ENCODE results near the gene ISCA1.

The ISCA1 gene

DNA sequence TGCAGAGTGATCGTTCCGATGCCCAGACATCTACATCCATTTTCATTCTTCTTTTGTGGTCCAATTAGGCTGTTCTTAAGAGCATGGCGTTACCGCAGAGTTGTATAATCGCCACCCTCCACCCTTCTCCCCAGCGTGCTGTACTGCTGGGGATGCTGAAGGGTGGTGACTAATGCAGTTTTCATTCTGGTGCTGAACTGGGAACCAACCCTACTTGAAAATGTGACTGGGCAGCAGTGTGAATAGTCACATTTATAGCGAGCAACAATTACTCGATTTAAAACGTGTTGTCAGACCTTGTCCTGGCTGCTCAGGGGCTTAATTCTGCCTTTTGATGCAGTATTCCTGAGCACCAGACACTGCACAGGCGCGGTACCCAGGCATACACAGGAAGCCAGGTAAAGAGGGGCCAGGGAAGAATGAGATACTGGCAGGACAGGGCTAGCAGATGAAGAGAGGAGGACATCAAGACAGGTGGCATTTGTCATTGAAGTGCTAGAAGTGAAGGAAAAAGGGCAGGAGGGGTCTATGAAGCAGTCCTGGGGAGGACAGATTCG, 719 bp upstream of the ISCA1 start:
- no peak for FAIRE-seq

DNA sequence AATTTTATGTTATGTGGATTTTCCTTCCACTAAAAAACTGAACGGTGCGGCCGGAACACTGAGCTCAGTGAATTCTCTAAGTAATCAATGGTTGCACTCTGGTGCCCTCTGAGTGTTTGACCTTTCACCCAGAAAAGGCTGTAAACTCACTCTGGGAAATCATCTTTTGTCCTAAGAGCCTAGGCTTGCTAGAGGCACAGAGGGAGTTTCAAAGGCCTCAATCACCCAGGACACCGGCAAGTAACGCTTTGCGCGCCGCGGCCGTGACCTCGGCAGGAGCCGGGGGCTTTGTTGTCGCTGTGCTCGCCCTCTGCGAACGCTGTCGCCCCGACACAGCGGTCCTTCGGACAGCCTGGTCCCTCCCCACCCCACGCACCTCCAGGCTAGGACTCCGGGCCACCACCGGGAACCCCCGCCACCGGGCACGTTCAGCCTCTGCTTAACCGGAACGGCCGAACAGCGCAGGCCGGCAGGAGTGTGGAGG, 703 bp downstream of the ISCA1 start:
- FAIRE-seq = no peak

DNA sequence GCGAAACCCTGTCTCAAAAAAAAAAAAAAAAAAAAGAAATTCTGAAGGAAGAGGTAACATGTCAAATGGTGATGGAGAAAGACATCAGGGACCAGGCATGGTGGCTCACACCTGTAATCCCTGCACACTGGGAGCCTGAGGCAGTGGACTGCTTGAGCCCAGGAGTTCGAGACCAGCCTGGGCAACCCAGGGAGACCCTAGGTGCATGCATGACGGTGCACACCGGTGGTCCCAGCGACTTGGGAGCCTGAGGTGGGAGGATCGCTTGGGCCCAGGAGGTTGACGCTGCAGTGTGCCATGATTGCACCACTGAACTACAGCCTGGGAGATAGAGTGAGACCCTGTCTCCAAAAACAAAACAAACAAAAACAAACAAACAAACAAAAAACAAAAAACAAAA, 1.8 kb downstream of the ISCA1 start:
- no peak for FAIRE-seq

DNA sequence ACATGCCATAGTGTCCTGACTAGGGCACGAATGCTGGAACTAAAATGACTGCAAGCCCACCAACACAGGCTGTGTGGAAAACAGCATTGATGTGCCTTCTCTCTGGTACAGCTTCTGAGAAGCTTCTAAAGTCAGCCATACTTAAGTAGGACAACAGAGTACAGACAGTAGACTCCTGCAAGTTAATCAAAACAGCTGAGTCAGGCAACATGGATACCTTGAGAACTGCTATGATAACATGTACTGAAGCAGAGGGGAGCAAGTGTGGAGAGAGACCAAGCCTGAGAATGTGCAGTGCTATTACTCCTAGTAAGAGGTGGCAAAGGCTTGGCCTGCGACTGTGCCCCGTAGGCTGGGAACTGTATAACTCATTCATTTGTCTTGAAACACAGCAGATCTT, 2.5 kb downstream of the ISCA1 start:
- no peak for FAIRE-seq

DNA sequence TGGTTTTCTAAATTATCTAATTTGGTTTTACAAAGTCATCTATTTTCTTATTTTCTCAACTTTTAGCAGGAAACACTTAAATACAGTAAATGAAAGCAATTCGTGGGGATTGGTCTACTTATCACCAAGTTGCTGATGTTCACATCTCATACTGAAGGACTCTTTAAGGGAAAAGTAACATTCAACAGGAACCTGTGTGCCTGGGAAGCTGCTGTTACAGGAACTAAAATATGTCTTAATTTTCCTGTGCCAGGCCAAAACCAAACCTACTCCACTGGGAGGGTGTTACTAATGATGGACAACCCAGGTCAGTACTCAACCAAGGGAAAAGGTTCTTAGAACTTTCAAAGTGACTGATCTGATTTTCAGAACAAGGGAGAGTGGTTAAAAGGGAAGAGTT, 5.3 kb downstream of the ISCA1 start:
- FAIRE-seq = no peak

DNA sequence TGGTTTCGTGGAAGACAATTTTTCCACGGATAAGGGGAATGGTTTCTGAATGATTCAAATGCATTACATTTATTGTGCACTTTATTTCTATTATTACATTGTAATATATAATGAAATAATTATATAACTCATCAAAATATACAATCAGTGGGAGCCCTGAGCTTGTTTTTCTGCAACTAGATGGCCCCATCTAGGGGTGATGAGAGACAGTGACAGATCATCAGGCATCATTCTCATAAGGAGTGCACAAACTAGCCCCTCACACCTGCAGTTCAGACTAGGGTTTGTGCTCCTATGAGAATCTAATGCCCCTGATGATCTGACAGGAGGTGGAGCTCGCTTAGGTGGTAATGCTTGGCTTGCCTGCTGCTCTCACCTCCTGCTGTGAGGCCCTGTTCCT, 6.4 kb downstream of the ISCA1 start:
- FAIRE-seq = no peak

DNA sequence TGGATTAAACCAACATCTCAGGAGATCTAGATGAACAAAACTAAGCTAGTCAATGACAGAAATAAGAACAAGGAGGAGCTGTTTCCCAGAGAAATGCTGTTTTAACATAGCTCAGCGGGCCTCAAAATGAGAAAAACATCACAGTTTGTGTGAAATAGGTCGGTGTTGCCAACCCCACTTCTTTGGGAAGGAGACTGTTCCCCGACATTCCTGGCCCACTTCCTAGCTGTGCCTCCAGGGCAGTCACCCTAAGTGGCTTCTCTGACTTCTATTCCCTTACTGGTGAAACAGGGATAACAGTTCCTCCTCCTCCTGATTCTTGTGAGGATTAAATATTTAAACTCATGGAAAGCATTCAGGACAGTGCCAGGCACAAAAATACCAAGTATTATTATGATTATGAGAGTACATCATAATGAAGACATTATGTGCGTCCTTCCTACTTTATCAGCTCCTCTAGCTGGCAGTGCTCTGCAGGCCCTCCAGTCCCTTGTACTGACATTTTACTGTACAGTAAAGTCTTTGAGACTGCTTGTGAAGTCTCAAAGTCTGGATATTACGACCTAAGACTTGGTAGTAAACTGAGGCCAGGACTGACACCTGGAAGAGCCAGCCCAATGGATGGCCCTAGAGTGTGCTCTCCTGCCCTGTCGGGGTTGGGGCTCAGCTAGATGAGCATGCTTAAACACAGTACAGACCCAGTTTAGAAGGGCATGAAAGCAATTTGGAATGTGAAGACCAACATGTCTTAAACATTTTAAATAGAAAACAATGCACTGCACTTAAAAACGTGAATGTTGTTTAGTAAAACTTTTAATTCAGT, 7.3 kb downstream of the ISCA1 start:
- no peak for FAIRE-seq

DNA sequence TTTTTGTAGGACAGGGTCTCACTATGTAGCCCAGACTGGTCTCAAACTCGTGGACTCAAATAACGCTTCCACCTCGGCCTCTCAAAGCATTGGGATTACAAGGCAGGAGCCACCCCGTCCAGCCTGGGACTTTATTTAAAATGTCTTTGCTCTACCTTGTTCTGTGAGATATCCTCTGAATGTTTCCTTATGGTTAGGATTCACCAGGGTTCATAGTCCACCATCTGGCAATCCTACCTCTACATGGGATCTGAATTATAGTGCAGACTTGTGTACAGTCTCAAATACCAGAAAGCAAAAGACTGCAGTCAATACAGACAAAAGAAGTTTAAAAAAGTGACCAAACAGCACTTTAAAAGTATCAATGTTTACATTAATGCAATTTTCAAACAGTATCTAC, 10.1 kb downstream of the ISCA1 start:
- no peak for FAIRE-seq

DNA sequence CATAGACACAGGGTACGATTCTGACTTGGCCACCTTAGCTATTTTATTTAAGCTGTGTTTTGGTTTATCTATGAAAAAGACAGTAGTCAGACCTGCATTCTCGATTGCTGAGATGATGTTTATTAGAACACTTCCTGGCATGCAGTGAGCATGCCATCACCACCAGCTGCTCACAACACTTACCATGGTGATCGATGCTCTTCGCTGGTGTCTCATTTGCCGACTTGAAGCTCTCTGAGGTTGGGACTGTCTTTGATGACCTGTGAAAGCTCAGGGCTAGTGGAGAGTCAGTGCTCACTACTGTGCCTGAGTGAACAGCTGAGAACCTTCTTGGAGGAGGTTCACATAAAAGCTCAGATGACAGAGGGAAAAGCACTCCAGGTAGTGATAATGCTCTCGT, 18.5 kb downstream of the ISCA1 start:
- FAIRE-seq = no peak

DNA sequence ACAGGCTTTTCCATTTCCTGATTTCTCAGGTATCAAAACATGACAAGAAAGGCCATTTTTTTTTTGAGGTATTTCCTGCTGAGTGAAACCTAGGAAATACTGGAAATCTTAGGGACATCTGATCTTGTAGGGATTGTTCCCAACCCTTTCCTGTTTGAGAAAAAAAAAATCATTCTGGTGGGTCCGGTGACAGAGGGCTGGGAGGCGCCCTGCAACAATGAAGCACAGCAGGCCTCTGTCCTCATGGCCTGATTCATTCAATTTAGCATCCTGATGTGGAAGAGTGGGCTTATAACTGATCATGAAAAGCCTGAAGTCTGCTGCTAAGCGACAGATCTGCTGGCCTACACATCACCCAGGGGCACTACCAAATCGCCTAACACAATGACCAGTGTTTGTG, 19.8 kb downstream of the ISCA1 start:
- FAIRE-seq = no peak

DNA sequence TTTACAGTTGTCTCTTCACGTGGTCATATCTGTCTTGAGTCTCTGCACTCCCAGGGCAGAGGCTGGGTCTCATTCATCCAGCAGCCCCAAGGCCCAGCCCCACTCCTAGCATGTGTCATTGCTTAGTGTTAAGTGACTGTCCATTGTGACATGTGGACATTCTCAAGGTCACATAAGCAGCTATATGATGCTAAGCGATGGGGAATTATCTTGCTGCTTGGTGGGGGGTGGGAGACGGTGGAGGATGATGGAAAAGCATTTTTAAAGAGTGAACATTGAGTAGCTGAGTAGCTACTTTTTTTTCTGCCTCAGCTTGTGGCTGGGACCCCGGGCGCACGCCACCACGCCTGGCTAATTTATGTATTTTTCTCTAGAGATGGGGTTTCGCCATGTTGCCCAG, 22.8 kb downstream of the ISCA1 start, which contains the start of gene C9orf153:
TSS of gene C9orf153 (minus strand) at position 101 of the 400 bp plus-strand sequence. CDS start 30,054 bp downstream, outside the sequence.
- no peak for FAIRE-seq

DNA sequence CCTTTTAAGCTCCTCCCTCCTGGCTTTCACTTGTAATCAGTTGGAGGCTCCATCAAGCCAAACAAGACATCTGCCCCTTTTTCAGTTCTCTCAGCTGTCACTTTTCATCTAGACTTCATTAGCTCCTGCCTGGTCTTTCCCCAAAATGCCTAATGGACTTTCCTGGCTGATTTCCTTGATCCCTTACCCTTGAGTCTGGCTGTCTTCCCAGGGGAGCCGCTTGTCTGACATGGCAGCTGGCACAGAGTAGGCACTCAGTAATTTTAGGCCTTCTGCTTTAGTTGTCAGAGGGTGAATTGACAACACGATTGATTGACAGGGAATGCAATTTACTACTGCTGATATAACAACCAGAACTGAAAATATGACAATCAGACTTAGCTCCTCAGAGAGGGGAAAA, 24.9 kb downstream of the ISCA1 start:
- no peak for FAIRE-seq

DNA sequence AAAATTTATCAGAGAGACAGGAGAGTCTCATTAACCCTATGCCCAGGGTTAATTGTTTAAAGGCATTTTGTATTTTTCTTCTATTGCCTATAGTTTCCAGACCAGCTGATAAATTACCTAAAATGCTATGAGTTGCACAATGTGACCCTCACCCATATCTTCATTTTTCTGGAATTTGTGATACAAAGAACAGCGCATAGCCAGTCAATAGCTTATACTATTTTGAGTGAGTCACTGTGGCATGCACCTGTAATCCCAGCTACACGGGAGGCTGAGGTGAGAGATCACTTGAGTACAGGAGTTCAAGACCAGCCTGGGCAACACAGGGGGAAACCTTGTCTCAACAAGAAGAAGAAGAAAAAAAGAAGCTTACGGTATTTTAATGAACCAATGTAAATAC, 25.7 kb downstream of the ISCA1 start:
- FAIRE-seq = no peak

DNA sequence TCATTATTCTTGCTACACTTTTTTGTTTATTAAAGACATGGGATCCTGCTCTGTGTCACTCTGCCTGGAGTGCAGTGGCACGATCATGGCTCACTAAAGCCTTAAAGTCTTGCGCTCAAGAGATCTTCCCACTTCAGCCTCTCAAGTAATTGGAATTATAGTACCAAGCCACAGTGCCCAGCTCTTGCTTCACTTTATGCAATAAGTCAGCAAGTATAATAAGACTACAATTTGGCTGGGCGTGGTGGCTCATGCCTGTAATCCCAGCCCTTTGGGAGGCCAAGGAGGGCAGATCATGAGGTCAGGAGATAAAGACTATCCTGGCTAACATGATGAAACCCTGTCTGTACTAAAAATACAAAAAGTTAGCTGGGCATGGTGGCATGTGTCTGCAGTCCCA, 28.8 kb downstream of the ISCA1 start:
- no peak for FAIRE-seq

DNA sequence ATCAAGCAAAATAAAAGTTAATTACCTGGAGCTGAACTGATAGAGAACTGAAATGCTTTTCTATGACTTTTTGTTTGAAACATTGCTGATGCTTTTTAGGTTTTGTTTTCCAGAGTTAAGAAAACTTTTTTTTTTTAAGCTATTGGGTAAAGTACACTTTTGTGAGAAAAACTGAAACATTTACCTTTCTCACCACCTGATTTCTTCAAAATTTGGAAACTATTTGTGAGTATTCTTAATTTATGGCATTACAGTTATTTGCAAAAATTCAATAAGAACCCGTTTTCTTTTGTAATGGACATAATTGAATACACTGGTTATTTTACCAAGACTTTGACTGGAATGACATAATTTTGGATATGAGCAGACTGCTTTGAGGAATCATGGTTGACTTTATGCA, 29.5 kb downstream of the ISCA1 start:
- FAIRE-seq = no peak

DNA sequence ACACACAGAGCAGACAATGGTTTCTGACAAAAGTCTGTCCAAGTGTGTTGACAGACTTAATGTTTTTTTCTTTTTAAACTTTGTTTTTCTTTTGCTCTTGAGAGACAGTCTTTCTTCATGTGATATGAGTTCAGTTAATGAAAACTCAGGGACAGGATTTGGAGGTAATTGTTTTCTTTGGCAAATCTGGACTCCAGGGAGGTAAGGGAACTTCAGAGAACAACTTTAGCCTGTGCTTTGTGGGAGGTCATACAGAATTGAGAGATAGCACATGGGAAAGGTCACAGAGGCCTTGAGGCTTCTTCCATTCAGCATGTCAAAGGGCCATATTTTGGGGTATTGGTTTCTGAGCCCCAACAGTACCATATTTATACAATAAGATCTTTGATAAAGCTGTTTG, 32.2 kb downstream of the ISCA1 start:
- no peak for FAIRE-seq

DNA sequence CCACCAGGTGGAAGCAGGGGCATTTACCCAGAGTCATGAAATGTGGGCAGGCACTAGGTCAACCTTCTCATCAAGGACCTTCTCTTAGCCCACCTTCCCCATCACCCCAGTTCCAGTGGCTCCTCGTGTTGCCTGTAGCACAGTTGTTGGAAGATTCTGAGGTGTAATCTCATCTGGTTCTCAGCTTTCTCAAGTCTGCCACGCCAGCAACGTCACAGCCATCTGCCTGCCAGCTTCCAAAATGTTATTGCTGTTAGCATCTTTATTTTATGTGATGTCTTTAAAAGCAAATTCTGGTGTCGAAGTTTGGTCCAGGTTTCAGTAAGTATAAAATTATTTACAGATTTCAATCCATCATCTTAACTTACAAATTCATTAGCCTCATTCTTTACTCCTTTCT, 33.6 kb downstream of the ISCA1 start:
- no peak for FAIRE-seq

DNA sequence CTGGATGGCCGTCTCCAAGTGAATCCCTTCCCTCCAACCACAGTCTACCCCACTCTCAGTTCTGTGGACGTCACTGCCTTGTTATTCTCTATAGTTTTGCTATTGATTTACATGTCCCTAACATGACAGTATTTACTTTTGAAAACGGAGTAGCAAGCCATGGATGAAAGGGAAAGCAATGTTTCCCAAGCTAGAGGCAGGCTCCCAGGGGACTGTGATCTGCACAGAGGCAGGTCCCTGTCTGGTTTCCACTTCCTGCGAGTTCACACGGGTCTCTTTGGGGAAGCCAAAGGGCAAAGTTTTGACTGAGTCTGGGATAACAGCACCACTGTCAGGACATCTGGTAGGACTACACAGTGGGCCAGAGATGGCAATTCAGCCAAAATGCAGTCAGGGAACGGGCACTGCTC, 35.6 kb downstream of the ISCA1 start:
- no peak for FAIRE-seq

DNA sequence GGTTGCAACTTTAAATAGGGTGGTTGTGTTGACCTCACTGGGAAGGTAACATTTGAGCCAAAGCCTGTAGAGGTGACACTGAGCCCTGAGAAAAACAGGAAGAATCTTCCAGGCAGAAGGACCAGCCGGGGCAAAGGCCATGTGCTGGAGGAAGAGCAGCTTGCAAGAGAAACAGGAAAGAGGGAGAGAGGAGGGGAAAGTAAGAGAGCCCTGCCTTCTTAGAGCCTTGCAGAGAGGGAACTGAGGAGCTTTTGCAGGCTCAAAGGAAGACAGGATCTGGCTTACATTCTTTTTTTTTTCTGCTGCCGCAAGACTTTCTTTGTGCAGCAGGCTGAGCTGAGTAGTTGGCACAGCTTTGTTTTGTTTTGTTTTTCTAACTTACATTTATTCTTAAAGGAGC, 40.3 kb downstream of the ISCA1 start:
- FAIRE-seq = no peak

DNA sequence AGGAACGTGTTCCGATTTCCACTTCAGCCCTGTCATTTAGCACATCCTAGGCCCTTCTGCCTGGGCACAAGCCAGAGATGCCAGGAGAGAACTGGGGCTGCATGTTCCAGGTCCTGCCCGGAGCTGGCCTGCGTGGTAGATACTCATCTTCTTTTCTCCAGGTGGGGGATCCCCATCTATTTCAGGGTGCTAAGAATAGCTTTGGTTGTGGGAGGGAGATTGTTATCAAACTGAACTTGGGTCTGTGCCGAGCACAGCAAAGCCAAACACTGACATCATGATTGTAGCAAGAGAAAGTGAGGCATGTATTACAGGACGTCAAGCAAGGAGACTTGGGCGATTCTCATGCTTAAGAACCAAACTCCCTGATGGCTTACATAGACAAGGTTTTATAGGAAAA, 41.1 kb downstream of the ISCA1 start:
- no peak for FAIRE-seq

DNA sequence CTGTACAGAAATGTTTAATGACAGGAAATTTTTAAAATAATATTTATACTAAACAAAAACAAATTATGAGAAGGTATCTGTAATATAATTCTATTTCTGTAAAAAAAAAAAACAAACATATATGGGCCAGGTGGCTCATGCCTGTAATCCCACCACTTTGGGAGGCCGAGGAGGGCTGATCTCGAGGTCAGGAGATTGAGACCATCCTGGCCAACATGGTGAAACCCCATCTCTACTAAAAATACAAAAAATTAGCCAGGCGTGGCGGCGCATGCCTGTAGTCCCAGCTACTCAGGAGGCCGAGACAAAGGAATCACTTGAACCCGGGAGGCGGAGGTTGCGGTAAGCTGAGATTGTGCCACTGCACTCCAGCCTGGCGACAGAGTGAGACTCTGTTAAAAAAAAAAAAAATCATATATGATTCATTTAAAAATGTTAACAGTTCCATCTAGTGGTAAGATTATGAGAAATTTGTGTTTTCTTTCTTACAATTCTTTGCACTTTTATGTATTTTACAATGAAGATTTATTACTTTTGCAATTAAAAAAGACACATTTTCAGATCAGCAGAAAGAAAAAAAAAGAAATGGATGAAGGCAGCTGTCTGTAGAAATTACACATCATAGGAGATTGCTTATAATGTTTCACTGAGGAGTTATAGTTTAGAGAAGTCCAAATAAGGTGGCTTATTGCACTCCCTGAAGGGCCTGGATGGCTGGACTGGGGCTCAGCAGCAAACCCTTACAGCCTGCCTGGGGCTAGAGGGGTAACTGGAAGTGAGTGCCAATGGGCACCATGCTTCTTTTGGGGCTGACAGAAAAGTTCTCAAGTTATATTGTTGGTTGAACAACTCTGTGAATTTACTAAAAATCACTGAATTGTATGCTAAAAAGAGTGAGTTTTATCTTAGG, 43.2 kb downstream of the ISCA1 start:
- no peak for FAIRE-seq

DNA sequence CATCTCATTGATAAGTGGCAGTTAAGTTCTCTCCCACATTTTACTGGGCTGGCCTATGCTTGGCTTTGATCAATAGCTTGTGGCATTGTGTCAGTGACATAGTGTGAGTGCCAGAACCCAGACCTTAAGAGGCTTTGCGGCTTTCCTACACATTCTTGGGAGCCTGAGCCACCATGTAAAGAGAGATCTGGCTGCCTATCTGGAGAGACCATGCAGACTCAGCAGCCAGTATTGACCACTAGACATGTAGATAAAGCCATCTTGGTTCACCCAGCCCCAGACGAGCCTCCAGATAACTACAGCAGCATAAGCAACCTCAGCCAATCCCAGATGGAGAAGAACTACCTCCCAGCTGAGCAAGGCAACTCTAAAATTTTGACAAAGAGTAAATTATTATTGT, 51.5 kb downstream of the ISCA1 start:
- no peak for FAIRE-seq

DNA sequence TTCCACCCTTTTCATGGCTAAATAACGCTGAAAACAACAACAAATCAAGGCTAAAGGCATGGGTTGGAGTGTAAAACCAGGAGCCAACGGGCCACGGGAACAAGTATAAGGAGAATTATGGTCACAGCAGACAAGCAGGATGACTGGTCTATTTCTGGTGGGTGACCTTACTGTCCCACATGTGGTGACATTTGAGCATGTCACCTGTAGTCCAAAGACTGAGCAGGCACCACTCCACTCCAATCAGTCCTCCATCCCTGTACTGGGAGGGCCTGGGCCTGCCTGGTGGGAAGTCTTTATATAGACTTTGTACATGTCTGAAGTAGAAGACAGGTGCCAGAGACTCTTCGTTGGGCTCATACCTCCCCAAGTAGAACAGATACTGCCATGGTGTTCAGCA, 59.7 kb downstream of the ISCA1 start:
- no peak for FAIRE-seq

DNA sequence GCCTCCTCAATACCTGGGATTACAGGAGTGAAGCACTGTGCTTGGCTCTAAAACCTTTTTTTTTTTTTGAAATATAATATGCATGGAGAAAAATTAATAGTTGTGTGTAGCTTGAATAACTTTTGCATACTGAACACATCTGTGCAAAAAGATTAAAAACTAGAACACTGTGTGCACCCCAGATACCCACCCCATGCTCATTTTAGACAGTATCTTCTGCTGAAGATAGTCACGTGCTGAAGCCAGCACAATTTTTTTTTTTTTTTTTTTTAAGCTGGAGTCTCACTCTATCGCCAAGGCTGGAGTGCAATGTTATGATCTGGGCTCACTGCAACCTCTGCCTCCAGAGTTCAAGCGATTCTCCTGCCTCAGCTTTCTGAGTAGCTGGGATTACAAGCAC, 62.7 kb downstream of the ISCA1 start:
- FAIRE-seq = no peak

Measured in islet of Langerhans (tissue), 1 donor.